Right forelimb (tissue), 1 donor: ENCODE data around the gene SS18L1.
A peak's percentile ranks its signal among the peaks of the same experiment; 100 is the strongest.

Source experiments
- DNase-seq: peaks from one replicate; pipeline ENCODE4 v3.0.0-alpha.2; 2018

SS18L1 gene

DNA sequence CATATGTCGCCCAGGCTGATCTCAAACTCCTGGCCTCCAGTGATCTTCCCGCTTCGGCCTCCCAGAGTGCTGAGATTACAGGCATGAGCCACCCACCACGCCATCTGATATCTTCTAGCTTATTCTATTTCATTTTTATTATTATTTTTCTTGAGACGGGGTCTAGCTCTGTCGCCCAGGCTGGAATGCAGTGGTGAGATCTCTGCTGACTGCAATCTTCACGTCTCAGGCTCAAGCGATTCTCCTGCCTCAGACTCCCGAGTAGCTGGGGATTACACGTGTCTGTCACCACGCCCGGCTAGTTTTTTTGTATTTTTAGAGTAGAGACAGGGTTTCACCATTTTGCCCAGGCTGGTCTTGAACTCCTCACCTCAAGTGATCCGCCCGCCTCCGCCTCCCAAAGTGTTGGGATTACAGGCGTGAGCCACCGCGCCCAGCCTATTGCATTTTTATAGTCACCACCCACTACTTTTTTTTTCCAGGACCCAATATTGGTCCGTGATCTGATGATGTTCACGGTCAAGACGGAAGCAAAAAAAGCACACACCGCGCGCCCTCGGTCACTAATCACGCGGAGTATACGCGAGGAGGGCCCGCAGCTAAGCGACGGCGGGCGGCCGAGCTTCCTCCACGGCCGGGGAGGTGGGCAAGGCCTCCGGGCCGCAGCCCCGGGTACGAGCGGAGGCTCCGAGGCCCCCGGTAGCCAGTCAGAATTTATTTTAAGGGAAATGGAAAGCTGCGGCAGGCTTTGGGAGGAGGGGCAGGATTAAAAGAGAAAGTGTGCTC, 22.4 kb upstream of the SS18L1 start:
- DNase-seq: no peak

DNA sequence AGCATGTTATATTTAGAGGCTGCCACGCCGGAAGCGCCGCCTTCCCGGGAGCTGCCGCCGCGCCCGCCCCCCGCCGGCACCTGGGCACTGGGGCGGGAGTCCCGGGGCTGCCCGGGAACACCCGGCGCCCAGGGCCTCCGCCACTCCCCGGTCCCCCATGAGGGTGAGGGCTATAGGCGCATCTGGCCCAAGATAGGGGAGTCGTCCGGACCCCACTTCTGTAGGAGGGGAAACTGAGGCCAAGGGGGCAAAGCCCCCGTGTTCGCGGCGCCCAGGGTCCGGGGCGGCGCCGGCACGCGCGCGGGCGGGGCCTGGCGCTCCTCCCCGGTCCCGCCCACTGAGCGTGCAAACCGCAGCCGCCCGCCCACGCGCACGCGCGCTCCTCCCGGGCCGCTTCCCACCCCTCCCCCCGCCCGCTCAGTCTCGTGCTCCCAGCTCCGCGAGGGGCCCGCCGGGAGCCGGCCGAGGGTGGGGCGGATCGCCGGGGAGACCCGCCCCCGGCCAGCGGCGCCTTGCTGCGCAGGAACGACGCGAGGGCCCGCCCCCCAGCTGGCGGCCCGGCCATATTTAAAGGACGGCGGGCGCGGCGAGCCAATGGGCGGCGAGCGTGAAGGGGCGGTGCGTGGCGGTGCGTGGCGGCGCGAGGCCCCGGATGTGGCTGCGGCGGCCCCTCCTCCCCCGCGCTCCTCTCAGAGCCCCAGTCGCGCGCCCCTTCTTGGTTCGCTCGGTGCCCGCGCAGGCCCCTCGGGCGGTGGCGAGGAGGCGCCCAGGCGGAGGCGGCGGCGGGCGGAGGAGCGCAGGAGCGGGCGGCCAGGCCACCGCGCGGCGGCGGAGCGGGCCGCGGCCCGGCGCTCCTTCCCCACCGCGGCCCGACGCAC, 21.6 kb upstream of the SS18L1 start, which contains the start of gene LSM14B:
TSS of gene LSM14B (plus strand) at position 700 of the 878 bp plus-strand sequence. CDS start 192 bp downstream, outside the sequence.
- DNase-seq: peak; percentile 99

DNA sequence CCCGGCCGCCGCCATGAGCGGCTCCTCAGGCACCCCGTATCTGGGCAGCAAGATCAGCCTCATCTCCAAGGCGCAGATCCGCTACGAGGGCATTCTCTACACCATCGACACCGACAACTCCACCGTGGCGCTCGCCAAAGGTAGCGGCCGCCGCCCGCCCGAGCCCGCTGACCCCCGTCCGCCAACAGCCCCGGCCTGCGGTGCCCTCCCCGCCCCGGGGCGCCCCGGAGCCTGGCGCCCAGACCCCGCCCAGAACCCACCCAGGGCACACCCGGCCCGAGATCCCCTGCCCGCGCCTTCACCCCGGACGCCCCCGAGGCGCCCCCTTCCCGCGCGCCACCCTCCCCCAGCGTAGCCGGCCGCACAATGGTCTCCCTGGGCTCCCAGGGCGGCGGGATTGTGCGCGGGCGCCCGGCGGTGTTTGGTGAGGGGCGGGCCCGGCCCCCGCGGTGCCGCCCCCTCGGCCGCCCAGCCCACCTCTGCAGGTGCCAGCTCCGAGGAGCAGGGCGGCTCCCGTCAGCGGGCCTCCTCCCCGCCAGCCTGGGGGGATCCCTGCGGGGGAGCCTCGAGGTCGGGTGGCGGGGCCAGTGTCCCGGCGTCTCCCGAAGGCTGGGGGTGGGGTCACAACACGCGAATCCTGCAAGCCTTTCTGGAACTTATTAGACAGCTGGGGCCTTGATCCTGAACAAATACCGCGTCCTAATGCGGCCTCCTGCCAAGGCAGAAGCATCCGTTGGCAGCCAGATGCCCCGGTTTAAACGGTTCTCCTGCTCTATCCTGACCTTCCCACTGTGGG, 20.7 kb upstream of the SS18L1 start:
- DNase-seq: peak; percentile 69

DNA sequence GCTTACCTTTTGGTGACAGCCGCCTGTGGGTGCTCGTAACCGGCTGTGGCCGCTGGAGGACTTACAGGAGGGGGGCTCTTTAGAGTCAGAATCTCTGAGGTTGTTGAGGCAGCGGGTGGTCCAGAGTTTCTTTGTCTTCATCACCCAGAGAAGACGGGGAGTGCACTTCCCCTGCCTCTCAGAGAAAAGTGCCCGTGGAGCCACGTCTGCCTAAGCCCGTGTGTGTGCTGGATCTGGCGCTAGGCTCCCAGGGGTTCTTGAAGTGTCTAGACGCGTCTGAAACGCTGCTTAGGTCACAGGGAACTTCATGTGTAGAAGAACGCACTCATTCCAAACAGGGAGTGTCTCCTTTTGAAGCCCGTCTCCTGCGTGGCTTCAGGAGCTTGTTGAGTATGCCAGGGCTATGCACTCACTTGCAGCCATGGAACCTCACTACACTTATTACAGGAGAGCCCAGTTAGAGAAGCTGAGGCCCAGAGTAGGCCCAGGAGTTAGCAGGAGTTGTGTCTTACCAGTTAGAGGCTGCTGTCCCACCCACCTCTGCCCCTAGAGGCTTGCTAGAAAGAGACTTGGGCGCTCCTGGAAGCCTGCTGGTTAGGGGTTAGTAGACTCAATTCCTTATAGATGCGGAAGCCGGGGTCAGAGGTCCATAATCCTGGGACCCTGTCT, 20.0 kb upstream of the SS18L1 start:
- DNase-seq: no peak

DNA sequence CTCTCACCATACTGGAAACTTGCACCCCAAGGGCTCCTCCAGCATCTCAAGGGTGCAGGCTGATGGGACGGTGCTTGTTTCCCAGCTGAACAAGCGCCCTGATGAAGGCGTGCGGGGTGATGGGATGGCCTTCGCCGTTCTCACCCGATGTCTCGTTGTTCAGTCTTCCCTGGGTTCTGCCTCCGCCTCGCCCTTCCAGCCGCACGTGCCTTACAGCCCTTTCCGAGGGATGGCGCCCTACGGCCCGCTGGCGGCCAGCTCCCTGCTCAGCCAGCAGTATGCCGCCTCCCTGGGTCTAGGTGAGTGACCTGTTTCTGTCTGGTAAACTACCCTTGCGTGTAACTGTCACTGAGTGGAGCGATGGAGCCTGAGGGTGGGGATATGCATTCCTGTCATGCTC, 17.4 kb upstream of the SS18L1 start:
- DNase-seq: no peak

DNA sequence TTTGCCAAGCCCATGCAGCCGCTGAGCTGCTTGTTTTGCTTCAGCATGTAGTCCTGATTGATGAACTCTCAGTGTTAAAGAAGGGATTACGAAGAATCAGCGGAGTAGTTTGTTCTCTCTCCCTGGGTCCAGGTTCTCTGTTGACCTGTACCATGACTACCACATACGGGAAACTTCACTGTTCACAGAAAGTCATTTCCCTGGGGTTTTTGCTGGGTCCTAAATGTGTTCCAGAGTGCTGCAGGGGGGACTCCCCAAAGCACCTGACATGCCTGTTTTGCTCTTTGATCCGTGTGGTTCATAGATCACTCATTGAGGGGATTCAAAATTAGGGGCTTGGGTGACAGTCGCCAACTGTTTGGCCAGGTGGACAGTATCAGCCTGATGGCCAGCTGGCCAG, 15.8 kb upstream of the SS18L1 start:
- DNase-seq: no peak

DNA sequence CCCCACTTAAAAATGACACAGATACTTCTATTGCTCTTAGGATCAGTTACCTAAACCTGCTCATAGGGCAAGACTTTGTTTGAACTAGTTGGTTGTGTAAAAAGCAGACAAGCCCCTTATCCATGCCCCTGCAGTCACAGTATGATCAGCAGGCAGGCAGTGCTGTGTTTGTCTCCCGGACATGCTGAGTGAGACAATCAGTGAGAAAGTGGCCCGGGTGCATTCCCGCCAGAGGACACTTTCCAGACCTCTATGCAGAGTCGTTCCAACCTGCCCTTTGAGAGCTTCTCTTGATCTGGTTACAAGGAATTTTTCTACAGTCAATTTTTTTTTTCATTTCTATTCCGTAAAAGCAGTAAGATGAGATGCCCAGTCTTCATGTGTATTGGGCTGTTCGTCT, 15.1 kb upstream of the SS18L1 start:
- DNase-seq: no peak

- no peak for DNase-seq
Measured at GRCh38 chr20:62129731-62130531, 13.6 kb upstream of the SS18L1 start.

- DNase-seq: no peak
Measured at GRCh38 chr20:62131560-62132320, 11.8 kb upstream of the SS18L1 start.

GRCh38 chr20:62132421-62132820, 11.1 kb upstream of the SS18L1 start:
- no peak for DNase-seq

- no peak for DNase-seq
Measured at GRCh38 chr20:62133051-62133845, 10.3 kb upstream of the SS18L1 start.

DNA sequence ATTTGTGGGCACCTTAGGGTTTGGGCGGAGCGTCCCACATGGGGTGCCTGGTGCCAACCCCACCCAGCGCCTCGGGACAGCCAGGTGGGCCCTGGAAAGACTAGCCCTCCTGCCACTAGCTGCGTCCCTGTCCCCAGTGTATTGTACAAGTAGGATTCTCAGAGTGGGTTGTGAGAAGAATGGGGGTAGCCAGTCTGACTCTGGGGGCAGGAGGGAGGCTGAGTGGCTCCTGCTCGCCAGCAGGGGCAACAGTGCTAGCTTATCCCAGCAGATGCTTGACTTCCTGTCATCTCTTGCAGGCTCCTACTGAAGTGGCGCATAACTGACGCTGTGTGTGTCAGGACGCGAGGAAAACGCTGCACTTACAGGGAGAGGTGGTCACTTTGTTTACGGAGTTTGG, 9.7 kb upstream of the SS18L1 start:
- no peak for DNase-seq

DNA sequence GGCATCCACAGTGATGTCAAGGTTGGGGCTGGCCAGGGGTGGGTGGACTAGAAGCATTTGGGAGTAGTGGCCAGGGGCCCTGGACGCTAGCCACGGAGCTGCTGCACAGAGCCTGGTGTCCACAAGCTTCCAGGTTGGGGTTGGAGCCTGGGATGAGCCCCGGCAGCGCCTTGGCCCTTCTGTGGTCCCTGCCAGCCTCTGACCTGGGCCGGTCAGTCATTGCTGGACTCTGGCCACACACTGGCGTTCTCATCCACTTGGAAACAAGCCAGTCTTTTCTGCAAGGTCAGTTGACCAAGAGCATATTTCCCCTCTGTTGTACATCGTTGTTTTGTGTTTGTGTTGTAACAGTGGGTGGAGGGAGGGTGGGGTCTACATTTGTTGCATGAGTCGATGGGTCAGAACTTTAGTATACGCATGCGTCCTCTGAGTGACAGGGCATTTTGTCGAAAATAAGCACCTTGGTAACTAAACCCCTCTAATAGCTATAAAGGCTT, 8.8 kb upstream of the SS18L1 start:
- DNase-seq: no peak

DNA sequence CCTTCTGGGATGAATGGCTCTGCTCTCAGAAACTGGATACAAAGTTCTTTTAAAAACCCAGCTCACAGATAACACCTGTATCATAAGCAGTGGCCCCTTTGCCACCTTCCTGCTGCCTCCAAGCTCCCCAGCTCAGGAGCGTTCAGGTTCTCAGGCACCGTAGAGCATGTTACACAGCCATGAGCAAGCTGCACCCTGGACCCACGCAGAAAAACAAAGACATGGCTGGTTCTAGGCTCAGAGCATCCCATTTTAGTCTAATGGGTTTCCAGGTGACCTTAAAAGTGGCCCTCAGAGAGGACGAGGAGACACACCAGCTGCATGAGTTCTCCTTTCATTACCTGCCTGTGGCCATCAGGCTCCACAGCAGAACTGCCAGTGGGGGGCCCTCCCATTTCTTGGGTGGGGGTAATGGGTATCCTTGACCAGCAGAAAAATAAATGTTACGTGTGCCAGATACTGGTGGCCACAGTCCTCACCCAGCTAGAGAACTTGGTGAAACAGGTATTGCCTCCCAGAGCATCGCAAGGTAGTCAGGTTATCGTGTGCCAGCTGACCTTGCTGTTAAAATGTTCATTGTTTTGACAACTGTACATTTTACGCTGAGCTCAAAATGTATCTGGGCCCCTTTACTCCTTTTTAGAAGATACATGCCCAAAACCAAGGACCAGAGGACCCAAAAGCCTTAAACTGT, 7.8 kb upstream of the SS18L1 start:
- no peak for DNase-seq

DNA sequence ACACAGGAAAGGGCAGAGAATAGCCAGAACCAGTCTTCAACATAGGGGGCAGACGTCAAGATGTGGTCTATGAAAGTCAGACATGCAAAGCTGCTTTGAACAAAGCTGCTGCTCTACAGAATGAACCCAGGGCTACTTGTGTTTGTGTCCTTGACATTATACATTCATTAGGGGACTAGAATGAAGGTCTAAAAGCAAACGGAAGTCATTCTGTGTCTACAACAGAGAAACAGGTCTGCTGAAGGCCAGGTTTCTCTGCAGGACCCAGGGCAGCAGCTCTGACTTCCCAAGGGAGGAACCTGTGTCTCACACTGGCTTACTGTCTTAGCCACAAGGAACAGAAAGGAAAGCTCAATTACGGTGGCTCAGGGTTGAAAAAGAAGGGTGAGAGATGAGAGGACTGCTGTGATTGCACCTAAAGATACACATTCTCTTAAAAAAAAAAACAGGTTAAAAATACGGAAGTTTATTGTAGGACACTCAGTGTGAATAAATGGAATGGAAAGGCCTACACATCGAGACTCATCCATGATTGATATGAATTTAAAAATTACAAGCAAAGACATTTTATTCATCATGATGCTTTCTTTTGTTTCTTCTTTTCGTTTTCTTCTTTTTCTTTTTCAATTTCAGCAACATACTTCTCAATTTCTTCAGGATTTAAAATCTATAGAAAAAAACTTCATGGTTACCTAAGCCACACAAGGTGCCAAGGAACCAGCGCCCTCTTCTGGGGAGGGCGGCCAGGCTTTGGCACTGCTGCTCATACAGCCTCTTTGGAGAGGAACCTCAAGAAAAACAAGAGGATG, 7.1 kb upstream of the SS18L1 start:
- DNase-seq: peak; percentile 74

GRCh38 chr20:62137092-62137384, 6.5 kb upstream of the SS18L1 start:
- DNase-seq: no peak

- DNase-seq: no peak
Measured at GRCh38 chr20:62137478-62138203, 5.9 kb upstream of the SS18L1 start.

DNA sequence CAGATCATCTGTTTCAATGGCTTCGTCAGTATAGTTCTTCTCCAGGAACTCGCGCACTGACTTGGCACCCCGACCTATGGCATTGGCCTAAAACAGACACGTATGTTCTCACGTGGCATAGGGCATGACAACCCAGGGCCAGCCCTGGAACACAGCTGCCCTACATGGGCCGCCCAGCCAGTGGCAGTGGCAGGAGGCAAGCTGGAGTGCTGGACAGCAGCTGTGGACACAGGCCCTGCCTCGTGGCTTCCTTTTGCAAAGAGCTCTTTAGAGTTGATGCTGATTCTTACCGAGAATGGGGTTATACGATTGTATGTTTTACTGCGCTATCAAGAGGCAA, 5.4 kb upstream of the SS18L1 start:
- DNase-seq: no peak
